WTC11 (cell line): ENCODE measurements around the gene IGLL1. TPM values are rescaled to one million over a fixed set of nuclear protein-coding genes. Genes with fewer than 3 reads are reported as not detected.
"Not testable (repeated sequence)": the region's sequence is repeated elsewhere in the genome, so short reads cannot be mapped to it uniquely, and the experiment has no call there.

Experiments used
- ATAC-seq: fragments of 200-7000 bp; cut with Tn5 transposase; 2 replicates; pipeline ENCODE4 v1.10.0; 2021; ENCODE audit warnings: mild to moderate bottlenecking, moderate library complexity
- CTCF ChIA-PET: fragments of 300-600 bp; sonication (Branson Sonifier 250); formaldehyde crosslinking; loops from one replicate; lab custom pipeline; 2021; ENCODE audit warnings: antibody characterized with exemption; lab: Charles Lee
- POLR2A ChIA-PET: fragments of 350-600 bp; sonication (Branson Sonifier 250); formaldehyde crosslinking; loops from one replicate; lab custom pipeline; 2021; ENCODE audit warnings: antibody characterized with exemption; lab: Charles Lee
- DNase-seq: peaks from one replicate; pipeline ENCODE4 v3.0.0; 2021; ENCODE audit warnings: low spot score
- H3K27ac Mint-ChIP-seq: 2 replicates; pipeline ENCODE4 v1.8.0; 2021; ENCODE audit warnings: mixed read lengths
- H3K27me3 Mint-ChIP-seq: 2 replicates; pipeline ENCODE4 v1.8.0; 2021; ENCODE audit warnings: low read depth, mild to moderate bottlenecking, moderate library complexity, mixed read lengths
- H3K36me3 Mint-ChIP-seq: 2 replicates; pipeline ENCODE4 v1.8.0; 2021; ENCODE audit warnings: mixed read lengths
- H3K4me1 Mint-ChIP-seq: 2 replicates; pipeline ENCODE4 v1.8.0; 2022; ENCODE audit warnings: mixed read lengths
- H3K4me3 Mint-ChIP-seq: 2 replicates; pipeline ENCODE4 v1.8.0; 2021; ENCODE audit warnings: mild to moderate bottlenecking, moderate library complexity, mixed read lengths
- H3K9me3 Mint-ChIP-seq: 2 replicates; pipeline ENCODE4 v1.8.0; 2021; ENCODE audit warnings: mixed read lengths
- AR ChIP-seq: fragments of 250-450 bp; sonication (Bioruptor Pico); IDR thresholded peaks from 2 replicates; pipeline ENCODE4 v1.9.0; 2021; ENCODE audit warnings: mild to moderate bottlenecking
- ARID4B ChIP-seq: sonication (generic); formaldehyde crosslinking; IDR thresholded peaks from 2 replicates; pipeline ENCODE4 v1.8.0; 2023; ENCODE audit warnings: missing genetic modification reagents, mild to moderate bottlenecking, borderline replicate concordance
- CTCF ChIP-seq: fragments of 200-600 bp; IDR thresholded peaks from 2 replicates; pipeline ENCODE4 v1.8.0; 2022; ENCODE audit warnings: antibody characterized with exemption
- ELF4 ChIP-seq: sonication (generic); formaldehyde crosslinking; IDR thresholded peaks from 2 replicates; pipeline ENCODE4 v1.8.1; 2022; ENCODE audit warnings: low read depth, mild to moderate bottlenecking, moderate library complexity, missing genetic modification reagents
- FOXK1 ChIP-seq: sonication (generic); formaldehyde crosslinking; IDR thresholded peaks from 2 replicates; pipeline ENCODE4 v1.8.0; 2022; ENCODE audit warnings: mild to moderate bottlenecking, moderate library complexity, missing genetic modification reagents
- FOXP4 ChIP-seq: sonication (generic); formaldehyde crosslinking; IDR thresholded peaks from 2 replicates; pipeline ENCODE4 v1.8.0; 2022; ENCODE audit warnings: mild to moderate bottlenecking, missing genetic modification reagents
- GABPB1 ChIP-seq: sonication (generic); formaldehyde crosslinking; IDR thresholded peaks from 2 replicates; pipeline ENCODE4 v1.8.1; 2023; ENCODE audit warnings: mild to moderate bottlenecking, missing genetic modification reagents
- GRHL2 ChIP-seq: fragments of 250-450 bp; sonication (Bioruptor Pico); IDR thresholded peaks from 2 replicates; pipeline ENCODE4 v1.8.0; 2022; ENCODE audit warnings: mild to moderate bottlenecking, moderate library complexity; ENCODE audit not compliant: insufficient replicate concordance, severe bottlenecking
- GTF2I ChIP-seq: fragments of 250-450 bp; sonication (Bioruptor Pico); conservative IDR thresholded peaks from 2 replicates; pipeline ENCODE4 v1.4.0; 2021; ENCODE audit warnings: mild to moderate bottlenecking
- JAZF1 ChIP-seq: fragments of 250-450 bp; sonication (Bioruptor Pico); IDR thresholded peaks from 2 replicates; pipeline ENCODE4 v1.9.0; 2021; ENCODE audit warnings: moderate library complexity, mild to moderate bottlenecking, inconsistent platforms
- SMAD3 ChIP-seq: sonication (generic); formaldehyde crosslinking; IDR thresholded peaks from 2 replicates; pipeline ENCODE4 v1.8.0; 2022; ENCODE audit warnings: missing genetic modification reagents, mild to moderate bottlenecking, borderline replicate concordance
- SMAD4 ChIP-seq: sonication (generic); formaldehyde crosslinking; IDR thresholded peaks from 2 replicates; pipeline ENCODE4 v1.8.0; 2022; ENCODE audit warnings: mild to moderate bottlenecking, missing genetic modification reagents
- TEAD4 ChIP-seq: sonication (generic); formaldehyde crosslinking; IDR thresholded peaks from 2 replicates; pipeline ENCODE4 v1.8.0; 2022; ENCODE audit warnings: mild to moderate bottlenecking, missing genetic modification reagents
- USF1 ChIP-seq: sonication (generic); formaldehyde crosslinking; IDR thresholded peaks from 2 replicates; pipeline ENCODE4 v1.8.0; 2022; ENCODE audit warnings: mild to moderate bottlenecking, missing genetic modification reagents
- ZNF263 ChIP-seq: sonication (generic); formaldehyde crosslinking; IDR thresholded peaks from 2 replicates; pipeline ENCODE4 v1.8.1; 2022; ENCODE audit warnings: low read depth, mild to moderate bottlenecking, moderate library complexity, missing genetic modification reagents
- total RNA-seq: library from RNA; stranded (reverse); gene quantifications from 3 replicates; pipeline ENCODE4 v1.2.3, GENCODE V29; 2021

The IGLL1 gene
- total RNA-seq, 1 experiment from 2014 or later, result not detected

GRCh38 chr22:23626286-23626975 lies 46.3 kb upstream of the IGLL1 start:
- no peak for ATAC-seq
- Mint-ChIP-seq H3K27ac (no peak overlapping the region), H3K36me3 (no peaks in the 10 kb centered on the region), H3K4me3 (no peak overlapping the region), H3K9me3 (no peaks in the 10 kb centered on the region), H3K27me3 (peaks cover 24% of the 10 kb centered on the region), H3K4me1 (peaks cover 3% of the 10 kb centered on the region)
- TF ChIP-seq JAZF1 (CRISPR knock-in tag), result no peak
- ChIA-PET POLR2A (no interaction called here), CTCF (interaction anchor here (1.7 to 2.0 kb wide), 2 partner anchors 35 to 223 kb away, joined by 4 to 5 read pairs; no protein-coding TSS in a partner anchor)
- DNase-seq, result no peak

- peaks cover 27% of the 10 kb centered on the region for H3K27me3 Mint-ChIP-seq
- peaks cover 3% of the 10 kb centered on the region for H3K4me1 Mint-ChIP-seq
- no peak for DNase-seq
- H3K36me3 Mint-ChIP-seq, result no peaks in the 10 kb centered on the region
- ATAC-seq, result 0 out of 2 replicates have a peak, but pooled peaks have one; percentile 16
- H3K4me3 Mint-ChIP-seq, result no peak overlapping the region
- CTCF ChIA-PET, result interaction anchor here (0.8 to 1.5 kb wide), 3 partner anchors 31 to 227 kb away, joined by 3 read pairs; no protein-coding TSS in a partner anchor
- no peaks in the 10 kb centered on the region for H3K9me3 Mint-ChIP-seq
- POLR2A ChIA-PET, result no interaction called here
- no peak overlapping the region for H3K27ac Mint-ChIP-seq
- TF ChIP-seq USF1, result no peak
- TF ChIP-seq TEAD4 (CRISPR knock-in tag), result no peak
- TF ChIP-seq FOXP4, result no peak
- no peak for TF ChIP-seq SMAD3 (CRISPR knock-in tag)
- no peak for TF ChIP-seq ELF4
- TF ChIP-seq GRHL2, result no peak
Observed at GRCh38 chr22:23622634-23623033, 42.5 kb upstream of the IGLL1 start.

GRCh38 chr22:23621916-23622315 lies 41.8 kb upstream of the IGLL1 start:
- Mint-ChIP-seq H3K27ac (peak overlapping the region; percentile 32; the same call in 1 of the 2 replicates), H3K27me3 (peaks cover 27% of the 10 kb centered on the region)
- H3K4me3 Mint-ChIP-seq, POLR2A ChIA-PET, H3K9me3 Mint-ChIP-seq, H3K4me1 Mint-ChIP-seq, DNase-seq, H3K36me3 Mint-ChIP-seq, ATAC-seq: not testable (repeated sequence)
- CTCF ChIA-PET, result interaction anchor here (1.2 to 1.5 kb wide), 2 partner anchors 31 kb away, joined by 3 read pairs; no protein-coding TSS in a partner anchor

GRCh38 chr22:23621082-23621780 lies 41.1 kb upstream of the IGLL1 start:
- Mint-ChIP-seq H3K36me3 (no peaks in the 10 kb centered on the region), H3K9me3 (no peaks in the 10 kb centered on the region), H3K4me3 (no peak overlapping the region), H3K4me1 (peaks cover 3% of the 10 kb centered on the region), H3K27ac (no peak overlapping the region), H3K27me3 (peaks cover 32% of the 10 kb centered on the region)
- POLR2A ChIA-PET, result interaction anchor here (0.6 kb wide), 1 partner anchor 40 kb away, joined by 6 read pairs; no protein-coding TSS in a partner anchor
- CTCF ChIA-PET, result interaction anchor here (1.2 kb wide), 1 partner anchor 30 kb away, joined by 3 read pairs; no protein-coding TSS in a partner anchor
- ATAC-seq (no peak), DNase-seq (no peak)
- TF ChIP-seq AR (no peak), ZNF263 (CRISPR knock-in tag) (no peak), ARID4B (CRISPR knock-in tag) (no peak), GTF2I (no peak), GABPB1 (no peak), SMAD4 (CRISPR knock-in tag) (no peak), CTCF (no peak), FOXK1 (CRISPR knock-in tag) (no peak)
